IPS DF 19.7 (cell line): ENCODE results near the gene ZNF428.

ENCODE experiments used
- DNase-seq: peaks from one replicate; pipeline ENCODE4 v3.0.0-alpha.2; 2013; ENCODE audit warnings: low read depth, low spot score

Gene ZNF428

DNA sequence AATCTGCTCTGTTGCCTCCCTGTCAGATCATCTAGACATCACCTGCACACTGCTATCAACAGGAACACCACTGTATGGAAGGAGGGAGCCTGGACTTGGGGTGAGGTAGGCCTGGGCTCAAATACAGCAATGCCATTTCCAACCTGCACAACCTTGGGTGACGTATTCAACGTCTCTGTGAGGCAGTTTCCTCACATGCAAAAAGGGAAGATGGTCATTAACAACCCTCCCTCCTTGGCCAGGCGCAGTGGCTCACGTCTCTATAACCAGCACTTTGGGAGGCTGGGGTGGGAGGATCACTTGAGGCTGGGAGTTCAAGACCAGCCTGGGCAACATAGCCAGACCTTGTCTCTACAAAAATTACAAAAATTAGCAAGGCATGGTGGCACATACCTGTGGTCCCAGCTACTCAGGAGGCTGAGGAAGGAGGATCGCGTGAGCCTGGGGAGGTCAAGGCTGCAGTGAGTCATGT is 57.2 kb downstream of the ZNF428 start:
- DNase-seq = no peak

DNA sequence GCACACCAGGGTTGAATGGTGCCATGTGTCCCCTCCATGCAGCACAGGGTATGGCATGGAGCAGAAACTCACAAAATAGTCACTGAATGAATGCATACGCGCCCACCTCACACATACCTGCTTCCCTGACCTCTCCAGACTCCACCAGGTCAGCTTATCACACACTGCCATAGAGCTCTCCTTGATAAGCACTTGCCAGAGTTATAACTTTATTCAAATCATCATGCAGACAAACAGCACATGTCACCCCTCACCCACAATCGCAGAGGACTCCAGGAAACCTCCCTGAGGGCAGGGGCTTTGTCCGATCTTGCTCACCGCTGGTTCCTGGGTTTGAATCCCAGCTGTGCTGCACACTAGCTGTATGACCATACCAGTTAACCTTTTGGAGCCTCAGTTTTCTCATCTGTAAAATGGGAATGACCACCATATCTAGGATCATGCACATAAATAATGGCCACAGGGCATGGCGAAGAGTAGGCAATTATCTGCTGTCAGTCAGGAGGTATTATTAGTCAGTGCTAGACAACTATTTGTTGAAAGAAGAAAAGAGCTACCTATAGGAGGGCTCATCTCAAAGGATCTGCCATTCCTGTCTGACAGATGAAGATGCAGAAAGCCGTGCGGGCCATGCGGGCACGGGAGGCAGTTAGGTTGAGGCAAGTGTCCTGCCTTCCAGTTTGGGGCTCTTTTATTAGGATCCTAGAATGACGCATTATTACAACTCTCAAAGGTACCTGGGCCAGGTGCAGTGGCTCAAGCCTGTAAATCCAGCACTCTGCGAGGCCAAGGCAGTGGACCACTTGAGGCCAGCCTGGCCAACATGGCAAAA is 58.1 kb downstream of the ZNF428 start:
- DNase-seq = no peak

DNA sequence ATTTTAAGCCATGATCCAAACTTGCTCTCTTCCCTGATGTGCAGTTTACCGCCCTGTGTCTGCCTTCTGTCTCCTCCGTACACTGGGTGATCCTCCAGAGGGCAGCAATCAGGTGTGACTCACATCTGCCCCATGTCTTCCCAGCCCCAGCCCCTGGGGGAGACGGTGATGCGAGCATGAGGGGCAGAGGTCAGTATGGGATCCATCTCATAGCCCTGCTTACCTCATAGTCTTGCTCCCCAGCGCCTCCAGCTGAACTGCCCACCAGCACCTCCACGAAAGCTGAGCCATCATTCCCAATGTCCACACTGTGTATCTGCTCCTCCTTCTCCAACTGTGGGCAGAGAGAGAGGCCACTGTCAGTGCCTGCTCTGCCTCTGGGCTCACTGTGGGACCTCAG is 58.7 kb downstream of the ZNF428 start:
- DNase-seq = no peak
